ENCODE results near the gene POU3F3.

The POU3F3 gene

GRCh38 chr2:104889291-104889959 is 35.5 kb downstream of the POU3F3 start:
- no peaks in the 10 kb centered on the region for H3K36me3 Mint-ChIP-seq (ENCODE audit: low read depth)
- peaks cover 5% of the 10 kb centered on the region for H3K9me3 Mint-ChIP-seq
- H3K4me1 Mint-ChIP-seq (ENCODE audit: low read depth), result peaks cover 17% of the 10 kb centered on the region
- H3K27me3 Mint-ChIP-seq (ENCODE audit: low read depth), result peaks cover 8% of the 10 kb centered on the region
- H3K4me3 Mint-ChIP-seq, result no peak overlapping the region
- no peak overlapping the region for H3K27ac Mint-ChIP-seq

GRCh38 chr2:104889960-104890684 is 36.2 kb downstream of the POU3F3 start:
- H3K36me3 Mint-ChIP-seq (ENCODE audit: low read depth), result no peaks in the 10 kb centered on the region
- H3K9me3 Mint-ChIP-seq, result peaks cover 5% of the 10 kb centered on the region
- no peak overlapping the region for H3K4me3 Mint-ChIP-seq
- peaks cover 3% of the 10 kb centered on the region for H3K27me3 Mint-ChIP-seq (ENCODE audit: low read depth)
- H3K27ac Mint-ChIP-seq, result no peak overlapping the region
- peaks cover 17% of the 10 kb centered on the region for H3K4me1 Mint-ChIP-seq (ENCODE audit: low read depth)

DNA sequence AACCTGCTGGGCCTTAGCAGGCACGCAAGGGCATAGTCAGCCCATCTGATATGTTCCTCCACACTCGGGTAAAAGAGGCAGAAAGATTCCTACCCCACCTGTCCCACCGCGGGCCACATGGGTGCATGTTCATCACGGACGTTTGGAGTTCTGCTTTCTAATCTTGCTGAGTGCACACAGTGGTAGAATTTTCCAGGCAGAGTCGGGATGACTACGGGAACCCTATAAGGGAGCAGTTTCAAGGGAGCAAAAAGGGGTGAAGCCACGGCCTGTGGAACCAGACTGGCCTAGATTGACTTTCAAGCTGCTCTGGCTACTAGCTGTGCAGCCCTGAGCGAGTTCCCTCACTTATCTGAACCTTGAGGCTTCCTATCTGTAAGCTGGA is 36.8 kb downstream of the POU3F3 start:
- Mint-ChIP-seq H3K9me3 (peaks cover 5% of the 10 kb centered on the region), H3K27me3 (ENCODE audit: low read depth) (peaks cover 3% of the 10 kb centered on the region), H3K27ac (no peak overlapping the region), H3K4me3 (no peak overlapping the region), H3K4me1 (ENCODE audit: low read depth) (peaks cover 17% of the 10 kb centered on the region), H3K36me3 (ENCODE audit: low read depth) (no peaks in the 10 kb centered on the region)

DNA sequence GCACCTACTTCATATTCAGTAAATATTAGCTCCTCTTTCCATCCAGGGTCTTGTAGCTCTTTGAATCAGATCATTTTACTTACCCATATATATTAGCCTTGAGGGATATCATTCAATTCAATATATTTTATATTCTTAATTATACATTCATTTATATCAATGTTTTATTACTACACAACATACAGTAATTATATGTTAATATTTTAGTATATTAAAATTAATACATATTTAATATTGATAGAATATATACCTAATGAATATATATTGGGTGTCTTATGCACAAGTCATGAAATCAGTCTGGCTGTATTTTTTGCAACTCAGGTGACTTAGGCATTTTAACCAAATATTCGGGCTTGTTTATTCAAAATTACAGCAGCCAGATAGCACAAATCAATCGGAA is 37.2 kb downstream of the POU3F3 start:
- peaks cover 17% of the 10 kb centered on the region for H3K4me1 Mint-ChIP-seq (ENCODE audit: low read depth)
- H3K27ac Mint-ChIP-seq, result no peak overlapping the region
- H3K36me3 Mint-ChIP-seq (ENCODE audit: low read depth), result no peaks in the 10 kb centered on the region
- H3K4me3 Mint-ChIP-seq, result no peak overlapping the region
- peaks cover 5% of the 10 kb centered on the region for H3K9me3 Mint-ChIP-seq
- H3K27me3 Mint-ChIP-seq (ENCODE audit: low read depth), result peaks cover 3% of the 10 kb centered on the region

- Mint-ChIP-seq H3K9me3 (no peaks in the 10 kb centered on the region), H3K27ac (no peak overlapping the region), H3K4me3 (no peak overlapping the region), H3K4me1 (ENCODE audit: low read depth) (no peaks in the 10 kb centered on the region), H3K27me3 (ENCODE audit: low read depth) (peaks cover 3% of the 10 kb centered on the region), H3K36me3 (ENCODE audit: low read depth) (no peaks in the 10 kb centered on the region)
These were observed 42.5 kb downstream of the POU3F3 start for GRCh38 chr2:104896446-104896845.

GRCh38 chr2:104897515-104898184 is 43.7 kb downstream of the POU3F3 start:
- H3K9me3 Mint-ChIP-seq, result no peaks in the 10 kb centered on the region
- no peak overlapping the region for H3K4me3 Mint-ChIP-seq
- peaks cover 1% of the 10 kb centered on the region for H3K27me3 Mint-ChIP-seq (ENCODE audit: low read depth)
- no peak overlapping the region for H3K27ac Mint-ChIP-seq
- H3K36me3 Mint-ChIP-seq (ENCODE audit: low read depth), result no peaks in the 10 kb centered on the region
- H3K4me1 Mint-ChIP-seq (ENCODE audit: low read depth), result no peaks in the 10 kb centered on the region

- Mint-ChIP-seq H3K36me3 (ENCODE audit: low read depth) (no peaks in the 10 kb centered on the region), H3K4me1 (ENCODE audit: low read depth) (no peaks in the 10 kb centered on the region), H3K27me3 (ENCODE audit: low read depth) (peaks cover 4% of the 10 kb centered on the region), H3K9me3 (no peaks in the 10 kb centered on the region), H3K27ac (no peak overlapping the region), H3K4me3 (no peak overlapping the region)
These were observed 46.7 kb downstream of the POU3F3 start for GRCh38 chr2:104900608-104901007.

DNA sequence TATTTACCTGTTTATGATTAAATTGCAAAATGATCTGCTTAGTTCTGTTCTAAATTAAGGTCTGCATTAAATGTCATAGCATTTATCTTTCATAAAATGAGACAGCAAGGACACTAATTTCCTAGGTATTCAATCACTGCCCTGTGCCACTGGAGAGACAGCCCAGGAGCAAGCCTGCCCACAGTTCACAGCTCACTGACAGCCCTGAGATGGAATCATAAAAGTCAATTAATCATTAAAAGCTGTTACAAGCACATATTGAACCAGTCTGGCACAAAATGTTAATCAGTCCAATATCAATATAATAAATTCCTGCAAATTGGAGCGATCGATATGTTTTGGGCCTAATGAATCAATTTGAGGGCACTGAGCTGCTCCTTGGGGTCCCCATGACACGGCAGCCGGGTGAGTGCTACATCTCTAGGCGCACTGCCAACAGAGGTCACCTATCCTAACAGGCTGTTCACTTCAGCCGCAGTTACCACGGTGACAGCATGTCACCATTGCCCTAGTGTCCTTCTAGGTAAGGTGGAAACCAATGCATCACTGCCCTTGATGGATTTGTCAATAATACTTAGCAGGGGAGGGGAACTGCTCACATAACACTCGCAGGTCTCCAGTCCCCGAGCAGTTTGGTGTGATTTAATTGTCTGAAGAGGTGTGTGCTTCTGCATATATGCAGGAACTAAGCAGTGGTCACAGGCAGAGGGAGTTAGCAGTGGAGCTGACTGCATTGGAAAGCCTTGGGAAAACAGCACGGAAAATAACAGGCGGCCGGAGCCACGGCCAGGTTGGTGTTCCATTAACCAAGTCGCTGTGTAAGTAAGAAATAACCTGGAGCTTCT is 47.3 kb downstream of the POU3F3 start:
- Mint-ChIP-seq H3K27me3 (ENCODE audit: low read depth) (peaks cover 4% of the 10 kb centered on the region), H3K4me3 (no peak overlapping the region), H3K4me1 (ENCODE audit: low read depth) (no peaks in the 10 kb centered on the region), H3K27ac (no peak overlapping the region), H3K9me3 (no peaks in the 10 kb centered on the region), H3K36me3 (ENCODE audit: low read depth) (no peaks in the 10 kb centered on the region)

- H3K9me3 Mint-ChIP-seq, result no peaks in the 10 kb centered on the region
- no peak overlapping the region for H3K4me3 Mint-ChIP-seq
- H3K4me1 Mint-ChIP-seq (ENCODE audit: low read depth), result no peaks in the 10 kb centered on the region
- no peaks in the 10 kb centered on the region for H3K36me3 Mint-ChIP-seq (ENCODE audit: low read depth)
- no peak overlapping the region for H3K27ac Mint-ChIP-seq
- peaks cover 8% of the 10 kb centered on the region for H3K27me3 Mint-ChIP-seq (ENCODE audit: low read depth)
These were observed 48.4 kb downstream of the POU3F3 start for GRCh38 chr2:104902317-104902716.

Data from T-helper 1 cell treated with Interleukin-12 subunit alpha and Interleukin-12 subunit beta and Interleukin-4 antibody, amounts not matched to agents 30 μg/mL and 1 μg/mL, for 36 hours (primary cell).